ENCODE data around the gene ZCCHC14. TPM values are rescaled to one million over a fixed set of nuclear protein-coding genes. Genes with fewer than 3 reads are reported as not detected.

The ZCCHC14 gene
- total RNA-seq, 2 donors from 2014 or later = 18.9 to 54.4 TPM

DNA sequence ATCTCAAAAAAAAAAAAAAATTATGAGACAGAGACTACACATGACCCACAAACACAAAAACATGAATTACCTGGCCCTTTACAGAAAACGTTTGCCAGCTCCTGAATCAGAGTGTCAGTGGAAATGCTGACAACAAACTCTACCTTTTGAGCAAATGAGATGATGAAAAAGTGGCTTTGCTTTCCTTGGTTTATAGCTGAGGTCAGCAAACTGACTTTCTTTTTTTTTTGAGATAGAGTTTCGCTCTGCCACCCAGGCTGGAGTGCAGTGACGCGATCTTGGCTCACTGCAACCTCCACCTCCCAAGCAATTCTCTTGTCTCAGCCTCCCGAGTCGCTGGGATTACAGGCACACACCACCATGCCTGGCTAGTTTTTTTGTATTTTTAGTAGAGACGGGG lies 46.3 kb downstream of the ZCCHC14 start:
- H3K36me3 ChIP-seq (replicated peaks in 1 of 2; ENCODE audit: insufficient read depth in 1 of 2, low read depth in 2 of 2) = no peaks in the 10 kb centered on the region
- intact Hi-C loops (cut with DNase I) = no loop called here

GRCh38 chr16:87445486-87445885 lies 47.3 kb downstream of the ZCCHC14 start:
- TF ChIP-seq CTCF (IDR thresholded peaks at IDR 0.05) (no peak), POLR2A (IDR thresholded peaks at IDR 0.05) (no peak)
- Histone ChIP-seq H3K27ac (no peak overlapping the region), H3K27me3 (no peaks in the 10 kb centered on the region), H3K4me1 (no peaks in the 10 kb centered on the region), H3K36me3 (replicated peaks in 1 of 2; ENCODE audit: insufficient read depth in 1 of 2, low read depth in 2 of 2) (no peaks in the 10 kb centered on the region), H3K9me3 (no peaks in the 10 kb centered on the region), H3K4me3 (no peak overlapping the region)
- DNase-seq (no peak), ATAC-seq (no peak)
- intact Hi-C loops (cut with DNase I) = no loop called here
- WGBS, 2 donors = 89 to 95% methylated on average over 7 of the region's 7 CpGs

More for the DNA sequence above, 46.3 kb downstream of the ZCCHC14 start:
- ATAC-seq (no peak), DNase-seq (no peak)
- TF ChIP-seq POLR2A (IDR thresholded peaks at IDR 0.05) (no peak), CTCF (IDR thresholded peaks at IDR 0.05) (no peak)
- H3K27me3 ChIP-seq = no peaks in the 10 kb centered on the region
- H3K9me3 ChIP-seq = no peaks in the 10 kb centered on the region
- no peaks in the 10 kb centered on the region for H3K4me1 ChIP-seq
- no peak overlapping the region for H3K27ac ChIP-seq
- 92 to 96% methylated on average over 7 of the region's 7 CpGs for WGBS, 2 donors
- no peak overlapping the region for H3K4me3 ChIP-seq

- Histone ChIP-seq H3K27me3 (no peaks in the 10 kb centered on the region), H3K9me3 (no peaks in the 10 kb centered on the region), H3K27ac (no peak overlapping the region), H3K4me3 (no peak overlapping the region), H3K4me1 (no peaks in the 10 kb centered on the region), H3K36me3 (replicated peaks in 1 of 2; ENCODE audit: insufficient read depth in 1 of 2, low read depth in 2 of 2) (no peaks in the 10 kb centered on the region)
- no peak for ATAC-seq
- TF ChIP-seq POLR2A (IDR thresholded peaks at IDR 0.05) (no peak), CTCF (IDR thresholded peaks at IDR 0.05) (no peak)
- intact Hi-C loops (cut with DNase I) = no loop called here
- DNase-seq = no peak
- WGBS, 2 donors = 86 to 100% methylated on average over 3 of the region's 3 CpGs
These were observed 48.9 kb downstream of the ZCCHC14 start for GRCh38 chr16:87443964-87444363.

- ATAC-seq = no peak
These were observed 49.8 kb downstream of the ZCCHC14 start for GRCh38 chr16:87443016-87443415.

More at GRCh38 chr16:87443016-87443415, 49.8 kb downstream of the ZCCHC14 start:
- intact Hi-C loops (cut with DNase I) = no loop called here
- Histone ChIP-seq H3K27me3 (no peaks in the 10 kb centered on the region), H3K36me3 (replicated peaks in 1 of 2; ENCODE audit: insufficient read depth in 1 of 2, low read depth in 2 of 2) (no peaks in the 10 kb centered on the region), H3K4me3 (no peak overlapping the region), H3K27ac (no peak overlapping the region), H3K4me1 (no peaks in the 10 kb centered on the region), H3K9me3 (no peaks in the 10 kb centered on the region)
- no peak for DNase-seq
- TF ChIP-seq CTCF (IDR thresholded peaks at IDR 0.05) (no peak), POLR2A (IDR thresholded peaks at IDR 0.05) (no peak)
- 96 to 99% methylated on average over 8 of the region's 8 CpGs for WGBS, 2 donors
